GM10266 (cell line): ENCODE data around the gene ROR2.
"Not testable (repeated sequence)": the region's sequence is repeated elsewhere in the genome, so short reads cannot be mapped to it uniquely, and the experiment has no call there.

Source experiments
- DNase-seq: peaks from one replicate; pipeline ENCODE4 v3.0.0; 2012; ENCODE audit errors: extremely low spot score
- TF ChIP-seq, protein P1 (sequence below): IDR thresholded peaks from 2 replicates; pipeline ENCODE4 v1.5.1; 2012; ENCODE audit warnings: mild to moderate bottlenecking, low read depth; ENCODE audit not compliant: control insufficient read depth, insufficient read depth; ENCODE audit errors: missing control alignments

The ROR2 gene

DNA sequence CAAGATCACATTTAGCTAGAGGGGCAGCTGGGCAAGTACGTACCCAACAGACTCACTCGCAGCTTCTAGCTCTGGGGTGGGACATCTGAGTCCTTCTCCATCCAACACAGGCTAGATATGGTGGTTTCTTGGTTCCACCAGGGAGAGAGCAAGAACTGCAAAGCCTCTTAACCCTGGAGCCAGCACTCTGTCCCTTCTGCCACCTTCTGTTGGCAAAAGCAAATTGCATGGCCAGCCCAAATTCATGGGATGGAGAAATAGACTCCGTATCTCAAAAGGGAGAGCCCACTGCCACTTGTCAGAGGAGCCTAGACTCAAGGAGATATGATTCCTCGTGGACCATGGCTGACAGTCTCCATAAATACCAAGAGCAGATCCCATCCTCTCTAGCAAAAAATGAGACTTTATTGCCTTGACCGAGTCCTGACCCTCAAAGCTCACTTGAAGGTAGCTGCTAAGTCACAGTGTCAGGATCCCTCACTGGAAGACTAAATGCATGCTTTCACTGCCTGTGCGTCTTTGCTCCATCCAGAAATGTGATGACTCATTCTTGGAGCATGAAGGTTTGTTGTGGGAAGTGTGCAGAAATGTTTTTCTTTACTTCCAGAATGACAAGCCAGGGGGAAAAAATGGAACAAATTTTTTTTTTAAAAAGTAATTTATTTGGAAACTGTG lies 28.8 kb upstream of the ROR2 start:
- TF ChIP-seq, protein P1, sequence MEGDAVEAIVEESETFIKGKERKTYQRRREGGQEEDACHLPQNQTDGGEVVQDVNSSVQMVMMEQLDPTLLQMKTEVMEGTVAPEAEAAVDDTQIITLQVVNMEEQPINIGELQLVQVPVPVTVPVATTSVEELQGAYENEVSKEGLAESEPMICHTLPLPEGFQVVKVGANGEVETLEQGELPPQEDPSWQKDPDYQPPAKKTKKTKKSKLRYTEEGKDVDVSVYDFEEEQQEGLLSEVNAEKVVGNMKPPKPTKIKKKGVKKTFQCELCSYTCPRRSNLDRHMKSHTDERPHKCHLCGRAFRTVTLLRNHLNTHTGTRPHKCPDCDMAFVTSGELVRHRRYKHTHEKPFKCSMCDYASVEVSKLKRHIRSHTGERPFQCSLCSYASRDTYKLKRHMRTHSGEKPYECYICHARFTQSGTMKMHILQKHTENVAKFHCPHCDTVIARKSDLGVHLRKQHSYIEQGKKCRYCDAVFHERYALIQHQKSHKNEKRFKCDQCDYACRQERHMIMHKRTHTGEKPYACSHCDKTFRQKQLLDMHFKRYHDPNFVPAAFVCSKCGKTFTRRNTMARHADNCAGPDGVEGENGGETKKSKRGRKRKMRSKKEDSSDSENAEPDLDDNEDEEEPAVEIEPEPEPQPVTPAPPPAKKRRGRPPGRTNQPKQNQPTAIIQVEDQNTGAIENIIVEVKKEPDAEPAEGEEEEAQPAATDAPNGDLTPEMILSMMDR: peak; percentile 30
- DNase-seq: no peak

DNA sequence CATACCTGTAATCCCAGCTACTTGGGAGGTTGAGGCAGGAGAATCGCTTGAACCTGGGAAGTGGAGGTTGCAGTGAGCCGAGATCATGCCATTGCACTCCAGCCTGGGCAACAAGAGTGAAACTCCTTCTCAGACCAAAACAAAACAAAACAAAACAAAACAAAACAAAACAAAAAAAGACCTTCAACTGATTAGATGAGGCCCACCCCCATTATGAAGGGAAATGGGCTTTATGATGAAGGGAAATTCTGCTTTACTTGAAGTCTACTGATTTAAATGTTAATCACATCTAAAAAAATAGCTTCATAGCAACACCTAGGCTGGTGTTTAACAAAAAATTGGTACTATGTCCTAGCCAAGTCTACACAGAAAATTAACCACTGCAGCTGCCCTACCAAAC lies 25.2 kb upstream of the ROR2 start:
- not testable (repeated sequence) for DNase-seq

DNA sequence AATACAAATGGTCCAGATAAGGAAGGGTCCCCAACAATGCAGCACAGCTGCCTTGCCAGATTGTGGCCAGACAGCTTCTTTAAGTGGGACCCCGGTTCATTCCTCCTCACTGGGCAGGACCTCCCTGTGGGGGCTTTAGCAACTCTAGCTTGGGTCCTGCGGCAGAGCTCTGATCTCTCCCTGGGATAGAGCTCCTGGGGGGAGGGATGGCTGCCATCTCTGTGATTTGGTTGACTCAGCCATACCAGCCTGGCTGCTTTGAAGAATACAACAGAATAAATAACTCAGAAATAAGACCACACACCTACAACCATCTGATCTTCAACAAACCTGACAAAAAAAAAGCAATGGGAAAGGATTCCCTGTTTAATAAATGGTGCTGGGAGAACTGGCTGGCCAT lies 22.7 kb upstream of the ROR2 start:
- no peak for DNase-seq
- TF ChIP-seq, protein P1: no peak

DNA sequence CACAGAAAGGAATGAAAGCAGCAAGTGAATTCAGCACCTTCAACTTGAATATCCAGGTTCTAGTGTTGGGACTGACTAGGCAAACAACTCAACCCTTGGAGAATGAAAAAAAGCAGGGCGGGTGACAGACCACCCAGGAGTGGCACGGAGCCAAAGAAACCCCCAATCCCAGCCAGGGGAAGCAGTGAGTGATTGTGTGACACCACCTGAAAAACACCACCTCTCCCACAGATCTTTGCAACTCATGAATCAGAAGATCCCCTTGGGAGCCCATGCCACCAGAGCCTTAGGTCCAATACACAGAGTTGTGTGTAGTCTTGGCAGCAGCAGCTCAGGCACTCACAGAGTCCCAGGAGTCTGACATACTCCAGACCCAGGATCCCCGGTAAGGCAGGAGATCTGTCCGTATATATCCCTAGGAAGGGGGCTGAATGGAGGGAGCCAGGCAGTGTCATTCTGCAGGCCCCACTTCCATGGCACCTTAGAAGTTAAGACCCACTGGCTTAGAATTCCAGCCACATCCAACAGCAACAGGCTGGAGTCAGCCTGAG lies 22.1 kb upstream of the ROR2 start:
- TF ChIP-seq, protein P1: no peak
- no peak for DNase-seq

DNA sequence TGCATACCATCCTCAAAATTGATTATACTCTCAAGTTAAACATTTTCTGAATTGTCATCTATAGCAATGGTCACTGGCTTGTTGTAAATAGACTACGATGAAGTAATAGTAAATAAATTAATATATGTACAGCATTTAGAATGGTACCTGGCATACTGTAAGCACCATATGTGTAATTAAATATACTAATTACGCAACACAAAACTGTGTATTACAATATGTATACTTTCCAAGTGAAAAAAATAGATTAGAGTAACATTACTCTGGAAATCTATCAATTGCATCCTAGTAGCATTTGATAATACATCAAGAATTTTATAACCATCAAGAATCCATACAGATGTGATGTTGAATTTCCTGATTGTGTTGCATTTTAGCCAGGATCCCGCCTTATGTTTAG lies 17.2 kb upstream of the ROR2 start:
- TF ChIP-seq, protein P1: no peak
- DNase-seq: no peak

DNA sequence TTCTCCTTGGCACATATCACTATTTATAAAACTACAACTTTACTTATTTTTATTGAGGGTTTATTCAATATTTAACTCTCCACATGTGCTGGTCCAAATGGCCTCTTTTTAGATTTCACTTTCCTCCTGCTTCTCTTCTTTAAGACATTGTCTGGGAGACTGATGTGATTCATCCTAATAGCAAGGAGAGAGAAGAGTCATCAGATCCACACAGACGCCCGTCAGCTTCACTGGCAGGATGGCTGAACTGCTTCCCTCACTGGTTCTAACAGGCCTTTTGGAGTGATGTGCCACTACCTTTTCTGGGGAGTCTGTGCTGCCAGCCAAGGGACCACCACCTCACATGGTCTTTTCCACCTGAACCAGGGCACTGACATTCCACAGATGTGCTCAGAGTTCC lies 16.5 kb upstream of the ROR2 start:
- DNase-seq: no peak
- TF ChIP-seq, protein P1: no peak

- TF ChIP-seq, protein P1: no peak
- no peak for DNase-seq
Measured at GRCh38 chr9:91963711-91964240, 13.7 kb upstream of the ROR2 start.
